HEK293 (cell line): Measurements from ENCODE around the gene HIC1.

Source experiments
- CTCF ChIP-seq: fragments of 450-650 bp; formaldehyde crosslinking; IDR thresholded peaks from 2 replicates; pipeline ENCODE4 v1.5.1; 2016; ENCODE audit warnings: missing biosample characterization, missing genetic modification characterization
- OSR2 ChIP-seq: fragments of 450-650 bp; formaldehyde crosslinking; IDR thresholded peaks from 2 replicates; pipeline ENCODE4 v1.5.1; 2016; ENCODE audit warnings: missing biosample characterization, missing genetic modification characterization
- SCRT2 ChIP-seq: fragments of 450-650 bp; formaldehyde crosslinking; IDR thresholded peaks from 2 replicates; pipeline ENCODE4 v1.5.1; 2016; ENCODE audit warnings: missing biosample characterization, missing genetic modification characterization
- ZFP37 ChIP-seq: fragments of 450-650 bp; formaldehyde crosslinking; IDR thresholded peaks from 2 replicates; pipeline ENCODE4 v1.5.1; 2016; ENCODE audit warnings: missing biosample characterization, missing genetic modification characterization
- ZNF146 ChIP-seq: fragments of 450-650 bp; formaldehyde crosslinking; IDR thresholded peaks from 2 replicates; pipeline ENCODE4 v1.5.1; 2016; ENCODE audit warnings: missing biosample characterization, missing genetic modification characterization
- ZNF280D ChIP-seq: fragments of 450-650 bp; formaldehyde crosslinking; IDR thresholded peaks from 2 replicates; pipeline ENCODE4 v1.5.1; 2016; ENCODE audit warnings: missing biosample characterization, missing genetic modification characterization

GRCh38 chr17:2064980-2065785 lies 10.3 kb downstream of the HIC1 start:
- TF ChIP-seq SCRT2 (tag by site-specific recombination) (no peak), OSR2 (tag by site-specific recombination) (no peak), ZNF280D (tag by site-specific recombination) (no peak), CTCF (tag by site-specific recombination) (peak; percentile 77), ZFP37 (tag by site-specific recombination) (no peak), ZNF146 (tag by site-specific recombination) (no peak)
